Common myeloid progenitor, CD34-positive (primary cell): Measurements from ENCODE around the gene RAPGEF2.
A peak's percentile ranks its signal among the peaks of the same experiment; 100 is the strongest.

Experiments
- CTCF ChIA-PET: fragments of 350-600 bp; sonication (Branson Sonifier 250); formaldehyde crosslinking; loops from one replicate; lab custom pipeline; 2021; ENCODE audit warnings: antibody characterized with exemption; lab: Charles Lee
- POLR2A ChIA-PET: fragments of 350-600 bp; sonication (Branson Sonifier 250); formaldehyde crosslinking; loops from one replicate; lab custom pipeline; 2021; ENCODE audit warnings: antibody characterized with exemption; lab: Charles Lee
- DNase-seq, 3 donors: peaks; one replicate each; pipeline versions ENCODE4 v3.0.0 to v3.0.0-alpha.2; 2013
- H3K27ac ChIP-seq, 2 experiments: 1 replicate in 1 of 2; 2 replicates in 1 of 2; pipeline ENCODE4 v1.7.0; 2013; ENCODE audit warnings: inconsistent platforms in 2 of 2, low read length in 2 of 2, mild to moderate bottlenecking in 2 of 2, low read depth in 1 of 2, moderate library complexity in 1 of 2; ENCODE audit not compliant: severe bottlenecking in 2 of 2, insufficient read depth in 1 of 2, poor library complexity in 1 of 2
- H3K27me3 ChIP-seq, 5 experiments: replicated peaks in 2 of 5; 1 replicate in 3 of 5; 2 replicates in 2 of 5; pipeline versions ENCODE4 v1.6.1 to v1.7.0; 2013; ENCODE audit warnings: low read length in 4 of 5, mild to moderate bottlenecking in 2 of 5, moderate library complexity in 2 of 5, inconsistent platforms in 1 of 5; ENCODE audit not compliant: insufficient read depth in 5 of 5, control insufficient read depth in 4 of 5
- H3K36me3 ChIP-seq, 4 experiments: 1 replicate in 2 of 4; 2 replicates in 2 of 4; pipeline versions ENCODE4 v1.6.1 to v1.7.0; 2013; ENCODE audit warnings: low read length in 3 of 4, control low read depth in 1 of 4, mild to moderate bottlenecking in 1 of 4; ENCODE audit not compliant: control insufficient read depth in 4 of 4, insufficient read depth in 4 of 4
- H3K4me1 ChIP-seq, 4 experiments: 1 replicate in 3 of 4; 2 replicates in 1 of 4; pipeline versions ENCODE4 v1.6.1 to v1.7.1; 2013; ENCODE audit warnings: low read length in 3 of 4, mild to moderate bottlenecking in 3 of 4, control low read depth in 1 of 4, inconsistent platforms in 1 of 4, moderate library complexity in 1 of 4; ENCODE audit not compliant: control insufficient read depth in 4 of 4, insufficient read depth in 4 of 4; ENCODE audit errors: control extremely low read depth in 1 of 4
- H3K4me3 ChIP-seq, 7 experiments: 1 replicate in 4 of 7; 2 replicates in 3 of 7; pipeline versions ENCODE4 v1.5.1 to v1.7.0; 2013; ENCODE audit warnings: mild to moderate bottlenecking in 7 of 7, low read length in 6 of 7, moderate library complexity in 6 of 7, inconsistent platforms in 2 of 7, low read depth in 2 of 7, control low read depth in 1 of 7; ENCODE audit not compliant: insufficient read depth in 4 of 7, control insufficient read depth in 1 of 7; ENCODE audit errors: extremely low read depth in 1 of 7
- H3K9me3 ChIP-seq, 5 experiments: 1 replicate in 4 of 5; 2 replicates in 1 of 5; pipeline versions ENCODE4 v1.6.1 to v1.7.1; 2013; ENCODE audit warnings: low read length in 4 of 5, mild to moderate bottlenecking in 2 of 5, inconsistent platforms in 1 of 5, low read depth in 1 of 5, moderate library complexity in 1 of 5; ENCODE audit not compliant: control insufficient read depth in 4 of 5, insufficient read depth in 2 of 5; ENCODE audit errors: control extremely low read depth in 1 of 5
- WGBS: methylation state at CpG from one replicate; pipeline ENCODE4 v1.1.5; 2013; ENCODE audit not compliant: insufficient coverage; 5-methylcytosine and 5-hydroxymethylcytosine counted together

Gene RAPGEF2

DNA sequence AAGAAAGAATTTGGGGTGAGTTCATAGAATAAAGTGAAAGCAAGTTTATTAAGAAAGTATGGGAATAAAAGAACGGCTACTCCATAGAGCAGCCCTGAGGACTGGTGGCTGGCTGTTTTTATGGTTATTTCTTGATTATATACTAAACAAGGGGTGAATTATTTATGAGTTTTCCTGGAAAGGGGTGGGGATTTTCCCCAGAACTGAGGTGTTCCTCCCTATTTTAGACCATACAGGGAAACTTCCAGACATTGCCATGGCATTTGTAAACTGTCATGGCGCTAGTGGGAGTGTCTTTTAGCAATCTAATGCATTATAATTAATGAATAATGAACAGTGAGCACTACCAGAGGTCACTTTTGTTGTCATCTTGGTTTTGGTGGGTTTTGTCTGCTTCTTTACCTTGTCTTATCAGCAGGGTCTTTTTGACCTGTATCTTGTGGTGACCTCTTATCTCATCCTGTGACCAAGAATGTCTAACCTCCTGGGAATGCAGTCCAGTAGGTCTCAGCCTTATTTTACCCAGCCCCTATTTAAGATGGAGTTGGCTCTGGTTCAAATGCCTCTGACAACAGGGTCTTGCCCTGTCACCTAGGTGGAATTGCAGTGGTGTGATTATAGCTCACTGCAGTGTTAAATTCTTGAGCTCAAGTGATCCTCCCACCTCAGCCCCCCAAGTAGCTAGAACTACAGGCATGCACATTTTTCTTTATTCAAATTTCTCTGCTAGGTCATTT lies 27.1 kb downstream of the RAPGEF2 start:
- peaks cover 0 to 4% (median 0%) of the 10 kb centered on the region in 4 experiments for H3K36me3 ChIP-seq
- CTCF ChIA-PET = interaction anchor here (1.1 kb wide), 1 partner anchor 10 kb away, joined by 3 read pairs; no protein-coding TSS in a partner anchor
- WGBS = 100% methylated on average over 1 of the region's 2 CpGs

DNA sequence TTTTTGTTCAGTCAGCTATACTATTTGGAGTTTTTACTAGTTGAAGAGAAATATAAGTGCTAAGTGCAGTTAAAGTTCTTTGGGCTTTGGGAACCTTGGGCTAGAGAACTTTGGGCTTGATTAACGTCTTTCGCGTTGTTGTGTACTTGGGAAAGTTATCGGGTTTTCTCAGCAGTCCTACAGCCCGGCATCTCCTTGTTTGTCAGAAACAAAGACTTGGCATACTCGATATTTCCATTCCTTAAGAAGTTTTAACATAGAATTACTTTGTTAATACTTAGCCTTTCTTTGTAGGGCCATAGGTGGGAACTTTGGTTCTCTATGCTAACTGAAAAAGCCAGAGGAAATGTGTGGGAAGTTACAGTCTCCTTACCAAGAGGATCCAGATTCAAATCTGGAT lies 28.7 kb downstream of the RAPGEF2 start:
- WGBS = 100% methylated on average over 4 of the region's 6 CpGs
- Histone ChIP-seq H3K4me1 (peaks cover 0 to 15% (median 0%) of the 10 kb centered on the region in 4 experiments), H3K9me3 (no peaks in the 10 kb centered on the region), H3K27ac (no peak overlapping the region), H3K27me3 (no peaks in the 10 kb centered on the region), H3K4me3 (no peak overlapping the region), H3K36me3 (peaks cover 0 to 4% (median 0%) of the 10 kb centered on the region in 4 experiments)
- DNase-seq = no peak
- POLR2A ChIA-PET = no interaction called here
- CTCF ChIA-PET = interaction anchor here (0.9 to 1.9 kb wide), 3 partner anchors 9 to 26 kb away, joined by 3 to 7 read pairs (median 4); no protein-coding TSS in a partner anchor

More for the DNA sequence above, 27.1 kb downstream of the RAPGEF2 start:
- Histone ChIP-seq H3K9me3 (no peaks in the 10 kb centered on the region), H3K4me1 (peaks cover 0 to 24% (median 0%) of the 10 kb centered on the region in 4 experiments), H3K27ac (peak overlapping the region in 1 of 2 experiments; percentile 30), H3K4me3 (no peak overlapping the region), H3K27me3 (no peaks in the 10 kb centered on the region)
- POLR2A ChIA-PET = no interaction called here
- DNase-seq = no peak

DNA sequence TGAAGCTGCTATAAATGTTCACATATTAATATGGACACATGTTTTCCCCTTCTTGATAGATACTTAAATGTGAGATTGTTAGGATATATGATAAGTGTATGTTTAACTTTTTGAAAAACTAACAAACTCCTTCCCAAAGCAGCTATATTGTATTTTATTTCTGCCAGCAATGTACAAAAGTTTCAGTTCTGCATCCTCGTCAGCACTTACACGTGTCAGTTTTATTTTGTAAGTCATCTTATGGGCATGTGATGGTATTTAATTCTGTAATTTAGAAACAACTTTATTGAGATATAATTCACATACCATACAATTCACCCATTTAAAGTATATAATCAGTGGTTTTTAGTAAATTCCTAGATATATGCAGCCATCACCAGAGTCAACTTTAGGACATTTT lies 31.6 kb downstream of the RAPGEF2 start:
- CTCF ChIA-PET = interaction anchor here (1.4 to 2.1 kb wide), 2 partner anchors 23 to 223 kb away, joined by 3 to 7 read pairs; no protein-coding TSS in a partner anchor

DNA sequence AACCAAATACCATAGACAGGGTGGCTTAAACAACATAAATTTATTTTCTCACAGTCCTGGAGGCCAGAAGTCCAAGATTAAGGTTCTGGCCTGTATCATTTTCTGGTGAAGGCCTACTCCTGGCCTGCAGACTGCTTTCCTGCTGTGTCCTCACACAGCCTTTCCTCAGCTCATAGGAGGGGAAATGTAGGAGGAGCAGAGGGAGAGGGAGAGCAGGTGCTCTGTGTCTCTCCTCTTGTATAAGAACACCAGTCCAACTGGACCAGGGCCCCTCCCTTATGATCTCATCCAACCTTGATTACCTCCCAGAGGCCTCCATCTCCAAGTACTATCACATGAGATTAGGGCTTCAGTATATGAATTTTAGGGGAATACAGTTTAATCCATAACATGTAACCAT lies 34.3 kb downstream of the RAPGEF2 start:
- Histone ChIP-seq H3K27ac (no peak overlapping the region), H3K27me3 (no peaks in the 10 kb centered on the region), H3K9me3 (no peaks in the 10 kb centered on the region), H3K36me3 (peaks cover 0 to 2% (median 0%) of the 10 kb centered on the region in 4 experiments), H3K4me1 (peaks cover 0 to 29% (median 4%) of the 10 kb centered on the region in 4 experiments), H3K4me3 (peak overlapping the region in 1 of 7 experiments; percentile 5)
- ChIA-PET CTCF (no interaction called here), POLR2A (no interaction called here)
- no peak for DNase-seq

More for the DNA sequence above, 31.6 kb downstream of the RAPGEF2 start:
- no peak overlapping the region for H3K27ac ChIP-seq
- no peak for DNase-seq
- no peaks in the 10 kb centered on the region for H3K9me3 ChIP-seq
- H3K36me3 ChIP-seq = peaks cover 0 to 2% (median 0%) of the 10 kb centered on the region in 4 experiments
- POLR2A ChIA-PET = no interaction called here
- no CpG with 5 or more reads among the region's 2 CpGs for WGBS
- no peak overlapping the region for H3K4me3 ChIP-seq
- no peaks in the 10 kb centered on the region for H3K27me3 ChIP-seq
- H3K4me1 ChIP-seq = peaks cover 0 to 15% (median 1%) of the 10 kb centered on the region in 4 experiments

DNA sequence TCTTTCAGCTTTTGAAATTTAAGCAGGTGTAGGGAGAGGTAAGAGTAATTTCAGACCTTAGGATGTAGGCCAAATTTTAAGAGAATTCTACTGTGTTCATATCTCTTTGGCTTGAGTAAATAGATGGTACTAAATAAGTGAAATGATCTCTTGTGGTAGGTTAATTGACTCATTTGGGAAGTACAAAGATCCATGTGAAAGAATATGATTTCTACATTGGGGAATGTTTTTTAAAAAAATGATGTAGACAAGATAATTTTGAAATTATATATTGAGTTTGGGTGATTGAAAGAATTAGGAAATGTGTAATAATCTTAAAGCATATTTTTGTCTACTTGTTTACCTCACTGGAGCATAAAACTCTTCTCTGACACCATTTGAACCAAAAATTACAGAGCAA lies 35.6 kb downstream of the RAPGEF2 start:
- no peak overlapping the region for H3K4me3 ChIP-seq
- ChIA-PET POLR2A (no interaction called here), CTCF (interaction anchor here (0.9 to 1.8 kb wide), 3 partner anchors 9 to 40 kb away, joined by 3 to 5 read pairs (median 4); no protein-coding TSS in a partner anchor)
- H3K27me3 ChIP-seq = no peaks in the 10 kb centered on the region
- H3K36me3 ChIP-seq = peaks cover 0 to 2% (median 0%) of the 10 kb centered on the region in 4 experiments
- H3K4me1 ChIP-seq = peaks cover under 1 to 40% (median 8%) of the 10 kb centered on the region in 4 experiments
- no peaks in the 10 kb centered on the region for H3K9me3 ChIP-seq
- no peak for DNase-seq
- no peak overlapping the region for H3K27ac ChIP-seq

DNA sequence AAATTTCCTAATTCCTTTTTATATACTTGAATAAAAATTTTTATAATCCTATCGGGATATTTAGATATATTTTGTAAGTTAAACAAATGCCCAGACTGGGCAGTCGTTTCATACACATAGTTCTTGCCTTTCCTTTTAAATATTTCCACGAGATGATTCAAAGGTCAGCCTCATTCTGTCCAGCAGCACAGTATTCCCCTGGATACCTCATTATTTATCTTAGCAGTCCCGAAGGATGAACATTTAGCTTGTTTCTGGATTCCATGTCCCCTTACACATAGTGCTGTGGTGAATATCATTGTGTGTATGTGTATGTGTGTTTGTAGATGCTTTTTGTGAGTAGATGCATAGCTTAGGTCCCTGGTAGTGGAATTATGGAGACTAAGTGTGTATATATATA lies 38.3 kb downstream of the RAPGEF2 start:
- Histone ChIP-seq H3K9me3 (no peaks in the 10 kb centered on the region), H3K36me3 (no peaks in the 10 kb centered on the region), H3K27me3 (no peaks in the 10 kb centered on the region), H3K4me1 (peaks cover 2 to 64% (median 19%) of the 10 kb centered on the region in 4 experiments), H3K27ac (no peak overlapping the region), H3K4me3 (no peak overlapping the region)
- no peak for DNase-seq
- 94% methylated on average over 2 of the region's 4 CpGs for WGBS
- ChIA-PET POLR2A (no interaction called here), CTCF (interaction anchor here (0.6 kb wide), 1 partner anchor 13 kb away, joined by 3 read pairs; no protein-coding TSS in a partner anchor)

DNA sequence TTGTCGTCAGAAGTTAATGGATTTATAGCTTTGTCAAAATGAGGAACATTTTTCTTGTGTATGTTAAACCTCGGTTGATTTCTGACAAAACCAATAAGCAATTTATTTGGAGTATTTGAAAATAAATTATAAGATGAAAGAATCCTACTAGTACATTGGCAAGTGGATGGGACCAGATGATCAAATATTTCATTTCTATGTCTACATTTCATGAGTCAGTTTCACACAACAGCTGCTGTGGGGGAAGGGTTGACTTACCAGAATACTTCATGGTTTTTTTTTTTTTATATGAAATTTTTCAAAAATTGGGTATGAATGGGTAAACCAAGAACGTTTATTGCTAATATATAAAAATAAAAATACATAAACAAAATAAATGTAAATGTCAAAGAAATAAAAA lies 39.4 kb downstream of the RAPGEF2 start:
- WGBS = no CpG with 5 or more reads among the region's 3 CpGs
- H3K4me1 ChIP-seq = peaks cover 2 to 65% (median 21%) of the 10 kb centered on the region in 4 experiments
- peak in 2 of 3 donors; percentile 60 to 72 for DNase-seq
- H3K9me3 ChIP-seq = no peaks in the 10 kb centered on the region
- H3K27me3 ChIP-seq = no peaks in the 10 kb centered on the region
- ChIA-PET POLR2A (interaction anchor here (0.7 kb wide), 1 partner anchor 74 kb away, joined by 4 read pairs; no protein-coding TSS in a partner anchor), CTCF (interaction anchor here (1.3 to 1.4 kb wide), 2 partner anchors 9 to 18 kb away, joined by 3 to 4 read pairs; no protein-coding TSS in a partner anchor)
- H3K36me3 ChIP-seq = no peaks in the 10 kb centered on the region
- H3K4me3 ChIP-seq = no peak overlapping the region
- no peak overlapping the region for H3K27ac ChIP-seq
